HCT116 (cell line): ENCODE data around the gene SMG9.

Experiments used
- CTCF ChIP-seq, 3 experiments: fragments of 200-600 bp in 1 of 3; sonication (generic) in 1 of 3; IDR thresholded peaks in 2 of 3; conservative IDR thresholded peaks in 1 of 3; 2 replicates each; pipeline ENCODE4 v1.5.1; 2012 to 2017; ENCODE audit warnings: low read depth in 2 of 3, low read length in 2 of 3, antibody characterized with exemption in 1 of 3, borderline replicate concordance in 1 of 3, control low read depth in 1 of 3, mild to moderate bottlenecking in 1 of 3, mixed read lengths in 1 of 3, mixed run types in 1 of 3, moderate library complexity in 1 of 3; ENCODE audit not compliant: insufficient read depth in 1 of 3
- POLR2A ChIP-seq: IDR thresholded peaks from 2 replicates; pipeline ENCODE4 v1.7.0; 2011; ENCODE audit warnings: borderline replicate concordance; ENCODE audit not compliant: insufficient read depth, insufficient read length; ENCODE audit errors: extremely low read depth
- POLR2AphosphoS5 ChIP-seq: IDR thresholded peaks from 2 replicates; pipeline ENCODE4 v1.6.1; 2011; ENCODE audit warnings: mild to moderate bottlenecking, low read depth, low read length, moderate library complexity
- RAD21 ChIP-seq: IDR thresholded peaks from 2 replicates; pipeline ENCODE4 v1.6.1; 2012; ENCODE audit warnings: low read depth, mild to moderate bottlenecking
- ZNF274 ChIP-seq: fragments of 200-500 bp; sonication (Bioruptor generic); IDR thresholded peaks from 2 replicates; pipeline ENCODE4 v1.6.1; 2014; ENCODE audit warnings: mild to moderate bottlenecking, low read depth, low read length, inconsistent platforms

GRCh38 chr19:43731346-43731745 lies 23.4 kb downstream of the SMG9 start:
- TF ChIP-seq POLR2A (no peak), CTCF (IDR thresholded peaks at IDR 0.05 in 2 of 3, conservative IDR thresholded peaks at IDR 0.05 in 1 of 3; ENCODE audit: borderline replicate concordance in 1 of 3, insufficient read depth in 1 of 3, low read depth in 2 of 3, low read length in 2 of 3) (no peak), RAD21 (no peak), POLR2AphosphoS5 (no peak), ZNF274 (no peak)
